HepG2 (cell line): ENCODE measurements around the gene PHF2. TPM values are rescaled to one million over a fixed set of nuclear protein-coding genes. Genes with fewer than 3 reads are reported as not detected.

Experiments used
- ATAC-seq: fragments of 200-7000 bp; cut with Tn5 transposase; 3 replicates; pipeline ENCODE4 v1.9.1; 2020; ENCODE audit warnings: mild to moderate bottlenecking, moderate library complexity
- BruUV-seq: library from RNA; stranded (reverse); fragments of 400-500 nt; replicated peaks from 2 replicates; lab custom pipeline; 2021; lab: Mats Ljungman, UMichigan
- CTCF ChIA-PET: fragments of 300-600 bp; formaldehyde crosslinking; extraction: SDS; loops from one replicate; lab custom pipeline; 2021; ENCODE audit warnings: low total read pairs, inconsistent platforms, low intra/inter-chr PET ratio; lab: Yijun Ruan, JAX
- POLR2A ChIA-PET: fragments of 350-600 bp; sonication (Branson Sonifier 250); formaldehyde crosslinking; loops from one replicate; lab custom pipeline; 2020; ENCODE audit warnings: antibody characterized with exemption, inconsistent platforms; lab: Yijun Ruan, JAX
- DNase-seq: peaks from one replicate; pipeline ENCODE4 v3.0.0-alpha.2; 2015; ENCODE audit warnings: low spot score
- FAIRE-seq: peaks from 3 replicates; lab custom pipeline; 2011; peaks lifted over from hg19 to GRCh38; lab: Jason Lieb, UNC
- H2AFZ ChIP-seq: one replicate; pipeline ENCODE4 v1.6.1; 2011; ENCODE audit warnings: low read length, inconsistent platforms
- H3K27ac ChIP-seq: fragments of 300-600 bp; 3 replicates; pipeline ENCODE4 v1.8.0; 2011; ENCODE audit warnings: mixed run types, mild to moderate bottlenecking, mixed read lengths, low read length, inconsistent platforms; ENCODE audit not compliant: insufficient read depth; ENCODE audit errors: extremely low read length
- H3K27me3 ChIP-seq, 2 experiments: fragments of 200-600 bp in 1 of 2; 2 replicates in 1 of 2; 3 replicates in 1 of 2; pipeline versions ENCODE4 v1.6.0 to v1.8.0; 2011; ENCODE audit warnings: low read length in 2 of 2, mild to moderate bottlenecking in 2 of 2, moderate library complexity in 2 of 2, inconsistent platforms in 1 of 2; ENCODE audit not compliant: insufficient read depth in 2 of 2, control insufficient read depth in 1 of 2
- H3K36me3 ChIP-seq, 2 experiments: fragments of 200-600 bp in 1 of 2; replicated peaks in 1 of 2; 2 replicates in 1 of 2; 3 replicates in 1 of 2; pipeline versions ENCODE4 v1.5.1 to v1.8.0; 2011; ENCODE audit warnings: low read length in 2 of 2, inconsistent platforms in 1 of 2; ENCODE audit not compliant: insufficient read depth in 2 of 2, control insufficient read depth in 1 of 2
- H3K4me1 ChIP-seq: 2 replicates; pipeline ENCODE4 v1.5.1; 2012; ENCODE audit warnings: low read length, inconsistent platforms; ENCODE audit not compliant: insufficient read depth
- H3K4me2 ChIP-seq: 2 replicates; pipeline ENCODE4 v1.6.0; 2011; ENCODE audit warnings: low read depth, low read length, inconsistent platforms
- H3K4me3 ChIP-seq, 3 experiments: fragments of 200-600 bp in 1 of 3; sonication (generic), shearing (Covaris generic) in 1 of 3; replicated peaks in 1 of 3; 2 replicates each; pipeline ENCODE4 v1.5.1; 2011 to 2016; ENCODE audit warnings: low read length in 3 of 3, inconsistent platforms in 2 of 3, low read depth in 2 of 3, mild to moderate bottlenecking in 2 of 3, control low read depth in 1 of 3, mixed read lengths in 1 of 3; ENCODE audit not compliant: insufficient read depth in 1 of 3
- H3K79me2 ChIP-seq: one replicate; pipeline ENCODE4 v1.6.1; 2011; ENCODE audit warnings: low read length, inconsistent platforms; ENCODE audit not compliant: insufficient read depth
- H3K9ac ChIP-seq: 2 replicates; pipeline ENCODE4 v1.6.0; 2011; ENCODE audit warnings: mild to moderate bottlenecking, low read depth, low read length, inconsistent platforms; ENCODE audit not compliant: insufficient read depth
- H3K9me3 ChIP-seq: 2 replicates; pipeline ENCODE4 v1.5.1; 2012; ENCODE audit warnings: mild to moderate bottlenecking, low read length
- H4K20me1 ChIP-seq: 2 replicates; pipeline ENCODE4 v1.6.0; 2011; ENCODE audit warnings: inconsistent platforms, mild to moderate bottlenecking, low read length, moderate library complexity; ENCODE audit not compliant: insufficient read depth
- CCDC6 ChIP-seq: sonication (generic); formaldehyde crosslinking; IDR thresholded peaks from 2 replicates; pipeline ENCODE4 v1.8.1; 2022; ENCODE audit warnings: mild to moderate bottlenecking, missing genetic modification reagents, moderate library complexity
- KMT2A ChIP-seq: sonication (generic); formaldehyde crosslinking; IDR thresholded peaks from 2 replicates; pipeline ENCODE4 v1.4.0; 2020; ENCODE audit warnings: missing genetic modification reagents
- SKIL ChIP-seq: sonication (generic); formaldehyde crosslinking; IDR thresholded peaks from 2 replicates; pipeline ENCODE4 v1.8.0; 2022; ENCODE audit warnings: missing genetic modification reagents, mild to moderate bottlenecking, moderate library complexity, borderline replicate concordance
- TERF1 ChIP-seq: sonication (generic); formaldehyde crosslinking; IDR thresholded peaks from 2 replicates; pipeline ENCODE4 v1.8.0; 2022; ENCODE audit warnings: mild to moderate bottlenecking, missing genetic modification reagents, moderate library complexity
- TOE1 ChIP-seq: sonication (generic); formaldehyde crosslinking; IDR thresholded peaks from 2 replicates; pipeline ENCODE4 v1.4.0; 2020; ENCODE audit warnings: mild to moderate bottlenecking, missing genetic modification reagents
- TP53 ChIP-seq: sonication (generic); formaldehyde crosslinking; conservative IDR thresholded peaks from 2 replicates; pipeline ENCODE4 v1.4.0; 2020; ENCODE audit warnings: missing genetic modification reagents
- ZBTB21 ChIP-seq: sonication (generic); formaldehyde crosslinking; IDR thresholded peaks from 2 replicates; pipeline ENCODE4 v1.4.0; 2020; ENCODE audit warnings: missing genetic modification reagents
- ZNF557 ChIP-seq: sonication (generic); formaldehyde crosslinking; IDR thresholded peaks from 2 replicates; pipeline ENCODE4 v1.4.0; 2020; ENCODE audit warnings: missing genetic modification reagents
- ZNF704 ChIP-seq: sonication (generic); formaldehyde crosslinking; IDR thresholded peaks from 2 replicates; pipeline ENCODE4 v1.8.1; 2023; ENCODE audit warnings: mild to moderate bottlenecking, inconsistent platforms, moderate library complexity, missing genetic modification reagents, borderline replicate concordance
- WGBS: methylation state at CpG from one replicate; pipeline ENCODE4 v1.1.6; 2017; ENCODE audit warnings: low lambda C conversion rate; 5-methylcytosine and 5-hydroxymethylcytosine counted together
- in situ Hi-C: cut with HindIII; loops from 2 replicates; pipeline ENCODE4 v1.10.0; 2017; ENCODE audit warnings: low pct_unique_long_range_greater_than_20kb; ENCODE audit not compliant: extremely low pct_ligation_motif_present
- intact Hi-C: fragments of 100-400 bp; cut with micrococcal nuclease; formaldehyde crosslinking; loops from one replicate; pipeline ENCODE4 v1.10.0; 2022; ENCODE audit not compliant: unreplicated experiment
- polyA plus RNA-seq, 8 experiments: library from polyadenylated mRNA; depleted of rRNA in 3 of 8; stranded (reverse) in 7 of 8; unstranded in 1 of 8; fragments of >200 nt; fragmentation: Illumina TruSeq in 4 of 8; extraction: Trizol in 4 of 8; gene quantifications; 2 replicates each; pipeline versions ENCODE4 v1.2.1 to v1.2.3, GENCODE V29; 2011 to 2016; ENCODE audit warnings: low read depth in 4 of 8, missing spikeins in 1 of 8, mixed read lengths in 1 of 8; ENCODE audit not compliant: insufficient read depth in 1 of 8
- total RNA-seq, 5 experiments: library from RNA; depleted of rRNA; stranded (reverse); fragments of >200 nt; fragmentation: Illumina TruSeq; extraction: Trizol; gene quantifications; 2 replicates each; pipeline ENCODE4 v1.2.3, GENCODE V29; 2016; ENCODE audit warnings: low read depth in 1 of 5

Gene PHF2
- total and polyA plus RNA-seq, 2 of the 13 experiments (the other 11 are each of a cell fraction or from before 2014, with no cell fraction given): 6.6 to 9.1 TPM

GRCh38 chr9:93555370-93555769 lies 21.0 kb upstream of the PHF2 start:
- no peak for TF ChIP-seq ZNF704
- TF ChIP-seq SKIL (CRISPR knock-in tag): no peak
- no peak for TF ChIP-seq TOE1 (CRISPR knock-in tag)
- no peak for TF ChIP-seq TP53 (CRISPR knock-in tag)
- no peak for TF ChIP-seq ZBTB21 (CRISPR knock-in tag)
- no peak for TF ChIP-seq ZNF557 (CRISPR knock-in tag)
- no peak for TF ChIP-seq TERF1
- TF ChIP-seq CCDC6 (CRISPR knock-in tag): no peak
- TF ChIP-seq KMT2A: no peak
- Histone ChIP-seq H3K4me1 (peaks cover 9% of the 10 kb centered on the region), H3K4me3 (no peak overlapping the region), H4K20me1 (no peaks in the 10 kb centered on the region), H3K36me3 (peaks cover 21 to 83% of the 10 kb centered on the region in 2 experiments), H3K27me3 (no peaks in the 10 kb centered on the region), H2AFZ (no peak overlapping the region), H3K27ac (no peak overlapping the region), H3K9me3 (no peaks in the 10 kb centered on the region), H3K4me2 (no peak overlapping the region), H3K79me2 (no peaks in the 10 kb centered on the region), H3K9ac (no peak overlapping the region)
- intact Hi-C loops: no loop called here
- CTCF ChIA-PET: no interaction called here
- BruUV-seq: no TSS peak
- in situ Hi-C loops: no loop called here
- POLR2A ChIA-PET: no interaction called here
- DNase-seq (no peak), FAIRE-seq (no peak), ATAC-seq (no peak)
- 97% methylated on average over 4 of the region's 4 CpGs for WGBS
